Activated CD4-positive, alpha-beta T cell treated with anti-CD3 and anti-CD28 coated beads, Interleukin-2, amount 50 U/mL, for 48 hours (primary cell): ENCODE measurements around the gene LENG9.
"Not testable (repeated sequence)": the region's sequence is repeated elsewhere in the genome, so short reads cannot be mapped to it uniquely, and the experiment has no call there.

Source experiments
- DNase-seq, 2 experiments: peaks; one replicate each; pipeline ENCODE4 v3.0.0-alpha.2; 2020

Gene LENG9

DNA sequence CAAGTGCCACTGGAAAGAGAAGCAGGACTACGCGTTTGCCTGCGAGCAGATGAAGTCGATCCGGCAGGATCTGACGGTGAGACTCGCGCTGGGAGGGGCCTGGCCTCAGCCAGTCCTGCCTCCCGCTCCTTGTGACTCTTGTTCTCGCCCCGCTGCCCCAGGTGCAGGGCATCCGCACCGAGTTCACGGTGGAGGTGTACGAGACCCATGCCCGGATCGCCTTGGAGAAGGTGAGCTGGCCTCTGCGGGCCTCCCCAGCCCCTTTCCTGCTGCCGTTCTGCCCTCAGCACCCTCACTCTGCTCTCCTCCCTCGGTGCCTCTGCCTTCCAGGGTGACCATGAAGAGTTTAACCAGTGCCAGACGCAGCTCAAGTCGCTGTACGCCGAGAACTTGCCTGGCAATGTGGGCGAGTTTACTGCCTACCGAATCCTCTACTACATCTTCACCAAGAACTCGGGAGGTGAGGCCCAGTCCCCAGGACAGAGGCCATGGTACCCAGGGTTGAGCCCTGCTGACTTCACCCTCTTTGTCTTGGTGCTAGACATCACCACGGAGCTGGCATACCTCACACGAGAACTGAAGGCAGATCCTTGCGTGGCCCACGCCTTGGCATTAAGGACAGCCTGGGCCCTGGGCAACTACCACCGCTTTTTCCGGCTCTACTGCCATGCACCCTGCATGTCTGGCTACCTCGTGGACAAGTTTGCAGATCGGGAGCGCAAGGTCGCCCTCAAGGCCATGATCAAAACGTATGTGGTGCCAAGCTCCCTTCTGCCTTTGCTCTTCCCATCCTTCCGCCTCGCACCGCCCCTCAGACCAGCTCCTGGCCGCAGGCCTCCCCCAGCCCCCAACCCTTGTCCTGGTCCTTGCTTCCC is 5.6 kb downstream of the LENG9 start:
- DNase-seq, result no peak

DNA sequence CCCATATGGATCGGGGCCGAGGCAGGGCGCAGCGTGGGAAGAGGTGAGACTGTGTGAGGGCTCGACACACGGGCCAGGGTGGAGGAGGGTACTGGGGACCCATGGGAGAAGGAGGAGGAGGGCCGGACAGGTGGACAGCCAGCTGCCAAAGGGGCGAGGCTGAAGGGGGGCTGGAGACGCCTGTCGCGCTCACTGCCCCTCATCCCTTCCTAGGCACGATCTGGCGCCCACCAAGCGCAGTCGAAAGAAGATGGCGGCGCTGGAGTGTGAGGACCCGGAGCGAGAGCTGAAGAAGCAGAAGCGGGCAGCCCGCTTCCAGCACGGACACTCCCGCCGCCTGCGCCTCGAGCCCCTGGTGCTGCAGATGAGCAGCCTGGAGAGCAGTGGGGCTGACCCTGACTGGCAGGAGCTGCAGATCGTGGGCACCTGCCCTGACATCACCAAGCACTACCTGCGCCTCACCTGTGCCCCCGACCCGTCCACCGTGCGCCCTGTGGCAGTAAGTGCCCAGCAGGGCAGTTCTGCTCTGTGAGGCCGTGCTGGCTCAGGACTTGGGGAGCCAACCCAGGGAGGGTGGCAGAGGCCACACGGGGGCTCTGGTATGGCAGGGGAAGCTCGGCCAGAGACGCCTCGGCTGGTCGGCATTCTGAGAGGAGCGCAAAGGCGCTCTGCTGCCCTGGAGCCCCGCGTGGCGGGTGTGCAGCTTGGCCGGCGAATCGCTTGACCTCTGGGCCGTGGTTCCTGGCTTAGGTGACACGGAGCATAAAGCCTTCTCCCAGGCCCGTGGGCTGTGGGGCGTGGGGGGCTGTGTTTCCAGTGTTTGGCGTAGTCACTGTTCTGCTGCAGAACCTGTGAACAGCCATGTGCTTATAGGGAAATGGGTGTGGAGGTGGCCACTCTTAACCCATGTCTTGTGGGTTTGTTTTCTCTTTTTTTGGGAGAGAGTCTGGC is 6.9 kb downstream of the LENG9 start:
- no peak for DNase-seq

DNA sequence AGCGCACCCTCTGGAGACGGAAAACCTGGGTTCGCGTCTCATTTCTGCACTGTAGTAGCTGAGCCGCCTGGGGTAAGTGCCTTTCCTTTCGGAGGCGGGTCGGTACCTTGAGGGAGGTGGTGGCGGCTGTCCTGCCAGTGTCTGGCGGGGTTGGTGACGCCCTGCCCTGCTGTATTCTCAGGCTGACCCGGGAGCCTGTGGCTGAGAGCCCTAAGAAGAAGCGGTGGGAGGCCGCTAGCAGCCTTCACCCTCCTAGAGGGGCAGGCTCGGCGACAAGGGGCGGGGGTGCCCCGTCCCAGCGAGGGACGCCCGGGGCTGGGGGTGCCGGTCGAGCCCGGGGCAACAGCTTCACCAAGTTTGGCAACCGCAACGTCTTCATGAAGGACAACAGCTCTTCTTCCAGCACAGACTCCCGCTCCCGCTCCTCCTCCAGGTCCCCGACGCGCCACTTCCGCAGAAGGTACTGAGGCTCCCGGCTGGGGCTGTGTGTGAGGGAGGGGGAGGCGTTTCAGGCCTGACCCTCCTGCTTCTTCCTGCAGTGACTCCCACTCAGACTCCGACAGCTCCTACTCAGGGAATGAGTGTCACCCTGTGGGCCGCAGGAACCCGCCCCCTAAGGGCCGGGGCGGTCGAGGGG is 7.7 kb downstream of the LENG9 start:
- DNase-seq, result no peak

DNA sequence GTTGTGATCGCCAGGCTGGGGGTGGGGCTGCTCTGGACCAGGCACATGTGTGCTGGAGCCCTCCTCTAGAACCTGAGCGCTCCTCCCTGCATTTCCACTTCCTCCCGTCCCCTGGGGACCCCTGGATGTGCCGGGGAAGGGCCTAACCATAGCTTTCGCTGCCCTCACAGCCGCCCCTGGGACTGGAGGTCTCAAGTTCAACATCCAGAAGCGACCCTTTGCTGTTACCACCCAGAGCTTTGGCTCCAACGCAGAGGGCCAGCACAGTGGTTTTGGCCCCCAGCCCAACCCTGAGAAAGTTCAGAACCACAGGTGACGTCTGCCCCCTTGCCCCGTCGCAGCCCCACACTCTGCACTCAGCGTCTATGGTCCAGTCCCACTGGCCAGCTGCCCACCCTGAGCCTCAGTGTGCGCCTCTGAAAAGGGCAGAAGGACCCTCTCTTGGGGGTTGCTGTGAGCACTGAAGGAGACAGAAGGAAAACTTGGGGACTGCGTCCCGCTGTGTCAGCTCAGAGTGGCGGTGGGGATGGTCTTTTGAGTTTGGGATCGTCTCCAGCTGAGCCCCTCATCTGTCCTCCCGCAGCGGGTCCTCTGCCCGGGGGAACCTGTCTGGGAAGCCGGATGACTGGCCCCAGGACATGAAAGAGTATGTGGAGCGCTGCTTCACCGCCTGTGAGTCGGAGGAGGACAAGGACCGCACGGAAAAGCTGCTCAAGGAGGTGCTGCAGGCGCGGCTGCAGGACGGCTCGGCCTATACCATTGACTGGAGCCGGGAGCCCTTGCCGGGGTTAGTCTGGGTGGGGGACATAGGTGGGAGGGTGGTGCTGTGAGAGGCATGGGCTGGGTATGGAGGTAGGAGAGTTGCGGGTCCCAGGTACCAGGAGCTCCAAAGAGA is 8.6 kb downstream of the LENG9 start:
- no peak for DNase-seq

DNA sequence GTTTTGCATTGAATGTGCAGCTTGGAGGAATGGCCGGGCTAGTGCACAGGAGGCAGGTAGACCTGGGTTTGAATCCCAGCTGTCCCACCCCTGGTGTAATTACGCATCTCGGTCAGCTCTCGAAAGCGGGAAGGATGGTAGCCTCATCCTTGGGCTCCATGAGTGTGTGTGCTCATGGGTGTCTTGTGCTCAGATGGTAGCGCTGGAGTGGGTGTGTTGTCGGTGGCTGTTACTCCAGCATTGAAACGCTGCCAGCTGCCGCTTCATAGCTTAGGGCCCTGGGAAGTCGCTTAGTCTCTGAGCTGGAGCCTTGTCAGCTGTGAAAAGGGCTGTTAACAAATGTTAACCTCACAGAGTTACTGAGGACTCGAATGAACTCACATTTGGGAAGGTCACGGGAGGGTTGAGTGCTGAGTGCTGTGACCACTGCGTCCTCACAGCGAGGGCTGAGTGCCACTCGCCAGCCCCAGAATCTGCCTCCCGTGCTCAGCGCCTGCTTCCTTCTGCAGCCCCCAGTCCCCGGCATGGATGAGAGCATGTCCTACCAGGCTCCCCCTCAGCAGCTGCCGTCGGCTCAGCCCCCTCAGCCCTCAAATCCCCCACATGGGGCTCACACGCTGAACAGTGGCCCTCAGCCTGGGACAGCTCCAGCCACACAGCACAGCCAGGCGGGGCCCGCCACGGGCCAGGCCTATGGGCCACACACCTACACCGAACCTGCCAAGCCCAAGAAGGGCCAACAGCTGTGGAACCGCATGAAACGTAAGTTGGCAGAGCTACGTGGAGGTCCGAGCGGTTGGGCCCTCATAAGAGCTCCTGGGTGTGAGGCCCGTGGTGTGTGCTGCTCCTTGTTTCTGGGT is 9.4 kb downstream of the LENG9 start:
- no peak for DNase-seq

DNA sequence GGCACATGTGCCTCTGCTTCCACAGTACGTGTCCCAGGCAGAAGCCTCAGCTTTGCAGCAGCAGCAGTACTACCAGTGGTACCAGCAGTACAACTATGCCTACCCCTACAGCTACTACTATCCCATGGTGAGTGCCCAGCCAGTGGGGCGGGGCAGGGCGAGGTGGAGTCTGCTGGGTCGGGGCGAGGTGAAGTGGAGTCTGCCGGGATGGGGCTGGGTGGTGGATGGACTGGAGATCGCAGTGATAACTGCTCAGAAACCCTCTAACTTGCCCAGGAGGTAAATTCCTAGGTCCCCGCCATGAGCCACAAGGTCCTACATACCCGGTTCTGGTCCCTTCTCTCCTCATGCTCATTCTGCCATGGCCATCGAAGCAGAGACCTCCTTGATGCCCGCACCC is 11.0 kb downstream of the LENG9 start:
- DNase-seq, result no peak

DNA sequence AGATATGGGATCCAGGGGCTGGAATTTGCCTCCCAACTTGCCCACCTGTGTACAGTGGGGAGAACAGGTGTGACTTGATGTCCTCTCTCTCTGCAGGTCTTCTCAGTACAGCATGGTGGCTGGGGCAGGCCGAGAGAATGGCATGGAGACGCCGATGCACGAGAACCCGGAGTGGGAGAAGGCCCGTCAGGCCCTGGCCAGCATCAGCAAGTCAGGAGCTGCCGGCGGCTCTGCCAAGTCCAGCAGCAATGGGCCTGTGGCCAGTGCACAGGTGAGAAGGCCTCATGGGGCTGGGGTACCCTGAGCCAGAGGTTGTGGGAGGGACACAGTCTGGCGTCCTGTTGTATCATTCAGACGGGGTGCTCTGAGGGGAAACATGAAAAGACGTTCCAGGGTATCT is 11.6 kb downstream of the LENG9 start:
- DNase-seq, result no peak

DNA sequence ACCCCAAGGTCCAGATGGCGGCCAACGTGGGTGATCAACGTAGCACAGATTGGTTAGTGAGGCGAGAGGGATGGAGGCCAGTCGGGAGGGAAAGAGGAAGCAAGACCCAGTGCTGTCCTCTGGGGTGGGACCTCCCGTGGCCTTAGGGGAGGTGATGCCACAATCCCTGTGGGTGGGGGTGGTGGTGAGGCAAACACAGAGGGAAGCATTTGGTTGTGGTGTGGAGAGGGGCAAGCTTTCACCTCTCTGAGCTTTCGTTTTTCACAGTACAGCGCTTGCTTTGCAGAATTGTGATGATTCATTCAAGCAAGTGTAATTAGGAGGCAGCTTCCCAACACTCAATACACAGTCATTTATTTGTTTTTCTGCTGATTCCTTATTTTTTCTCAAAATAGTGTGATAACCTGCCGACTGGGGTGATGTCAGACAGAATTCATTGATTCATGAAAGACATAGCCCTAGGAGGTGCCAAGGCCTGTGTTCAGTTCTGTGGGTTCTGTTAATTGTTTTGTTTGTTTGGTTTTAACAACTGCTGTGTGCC is 12.2 kb downstream of the LENG9 start:
- no peak for DNase-seq

DNA sequence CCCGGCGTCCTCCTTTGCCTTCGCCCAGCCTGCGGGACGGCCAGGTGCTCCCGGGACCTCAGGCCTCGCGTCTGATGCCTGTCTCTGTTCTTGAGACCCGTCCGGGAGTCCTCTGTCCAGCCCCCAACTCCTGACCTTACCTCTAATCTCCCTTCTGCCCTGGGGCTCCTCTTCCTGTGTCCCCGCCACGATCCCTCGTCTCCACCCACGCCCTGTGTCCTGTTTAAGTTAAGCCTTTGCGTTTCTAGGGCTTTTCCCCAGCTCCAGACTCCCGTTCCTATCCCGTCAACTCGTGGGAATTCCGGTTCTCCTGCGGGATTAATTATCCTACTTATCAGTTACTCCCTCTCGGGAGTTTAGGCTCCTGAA is 13.9 kb downstream of the LENG9 start:
- DNase-seq, result no peak

DNA sequence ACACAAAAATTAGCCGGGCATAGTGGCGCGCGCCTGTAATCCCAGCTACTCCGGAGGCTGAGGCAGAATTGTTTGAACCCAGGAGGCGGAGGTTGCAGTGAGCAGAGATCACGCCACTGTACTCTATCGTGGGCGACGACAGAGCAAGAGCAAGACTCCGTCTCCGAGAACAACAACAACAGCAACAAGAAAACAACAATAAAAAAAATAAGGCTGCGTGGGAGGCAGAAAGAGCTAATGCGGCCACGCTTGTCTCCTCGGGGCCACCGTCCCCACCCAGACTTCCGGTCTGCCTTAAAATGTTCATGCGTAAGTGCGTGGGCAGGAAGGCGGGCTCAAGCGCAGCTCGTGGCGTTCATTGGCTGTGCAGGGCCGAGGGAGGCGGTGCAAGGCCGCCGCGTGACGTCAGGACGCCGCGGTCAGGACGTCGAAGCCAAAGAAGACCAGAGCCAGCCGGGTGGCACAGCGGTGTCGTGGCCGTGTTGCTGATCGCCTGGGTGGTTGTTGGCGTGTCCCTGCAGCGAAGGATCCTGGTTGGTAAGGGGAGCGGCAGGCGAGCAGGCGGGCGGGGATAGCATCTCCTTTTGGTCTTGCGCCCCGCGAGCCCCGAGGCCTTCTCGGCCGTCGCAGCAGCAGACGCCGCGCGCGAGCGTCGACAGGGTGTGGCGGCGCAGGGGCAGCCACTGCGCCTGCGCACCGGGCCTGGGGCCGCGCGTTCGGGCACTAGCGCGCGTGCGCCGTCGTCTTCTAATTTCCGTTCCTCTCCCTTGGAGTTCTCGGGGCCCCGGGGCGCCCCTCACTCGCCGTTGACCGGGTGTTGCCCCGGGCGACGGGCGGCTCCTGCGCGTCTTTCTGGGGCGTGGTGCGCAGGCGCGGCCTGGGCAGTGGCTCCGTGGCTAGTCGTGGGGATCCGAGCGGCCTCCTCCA is 14.5 kb downstream of the LENG9 start, which contains the start of gene LENG8:
Gene LENG8 (plus strand): TSS at position 426 of the 927 bp plus-strand sequence. CDS start 2,146 bp downstream, outside the sequence.
- peak; percentile 96 to 97 for DNase-seq

DNA sequence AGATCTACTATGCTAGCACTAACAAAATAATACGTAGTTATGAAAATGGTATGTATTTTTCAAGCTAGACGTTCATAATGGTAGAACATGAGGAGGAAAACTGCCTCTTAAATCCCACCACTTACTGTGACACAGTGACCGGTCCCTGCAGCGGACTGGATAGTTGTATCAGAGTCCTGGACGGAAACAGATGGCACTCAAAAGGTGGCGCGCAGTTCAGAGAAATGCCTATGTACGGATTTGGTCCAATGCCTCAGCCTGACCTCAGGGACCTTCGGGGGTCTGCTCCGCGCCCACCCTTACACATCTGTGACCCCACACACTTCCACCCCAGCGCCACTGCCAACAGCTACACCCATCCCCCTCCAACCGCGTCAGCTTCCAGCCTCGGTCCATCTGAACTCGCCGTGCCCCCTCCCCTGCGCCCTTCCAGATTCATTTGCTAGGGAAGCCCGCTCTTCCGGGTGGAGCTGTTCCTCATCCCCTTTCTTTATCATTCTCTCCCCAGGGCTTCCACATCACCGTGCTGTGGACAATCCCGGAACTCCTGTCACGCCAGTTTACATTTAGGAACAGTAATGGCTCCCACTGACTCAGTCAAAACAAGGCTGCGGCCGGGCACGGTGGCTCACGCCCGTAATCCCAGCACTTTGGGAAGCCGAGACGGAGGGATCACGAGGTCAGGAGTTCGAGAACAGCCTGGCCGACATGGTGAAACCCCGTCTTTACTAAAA is 15.4 kb downstream of the LENG9 start:
- peak; percentile 49 to 59 for DNase-seq

DNA sequence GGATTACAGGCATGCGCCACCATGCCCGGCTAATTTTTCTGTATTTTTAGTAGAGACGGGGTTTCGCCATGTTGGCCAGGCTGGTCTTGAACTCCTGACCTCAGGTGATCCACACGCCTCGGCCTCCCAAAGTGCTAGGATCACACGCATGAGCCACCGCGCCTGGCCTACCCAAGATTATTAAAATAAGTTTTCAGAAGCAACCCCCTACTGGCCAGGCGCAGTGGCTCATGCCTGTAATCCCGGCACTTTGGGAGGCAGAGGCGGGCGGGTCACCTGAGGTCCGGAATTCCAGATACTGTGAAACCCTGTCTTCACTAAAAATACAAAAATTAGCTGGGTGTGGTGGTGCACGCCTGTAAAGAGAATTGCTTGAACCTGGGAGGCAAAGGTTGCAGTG is 17.2 kb downstream of the LENG9 start:
- DNase-seq, result not testable (repeated sequence)

DNA sequence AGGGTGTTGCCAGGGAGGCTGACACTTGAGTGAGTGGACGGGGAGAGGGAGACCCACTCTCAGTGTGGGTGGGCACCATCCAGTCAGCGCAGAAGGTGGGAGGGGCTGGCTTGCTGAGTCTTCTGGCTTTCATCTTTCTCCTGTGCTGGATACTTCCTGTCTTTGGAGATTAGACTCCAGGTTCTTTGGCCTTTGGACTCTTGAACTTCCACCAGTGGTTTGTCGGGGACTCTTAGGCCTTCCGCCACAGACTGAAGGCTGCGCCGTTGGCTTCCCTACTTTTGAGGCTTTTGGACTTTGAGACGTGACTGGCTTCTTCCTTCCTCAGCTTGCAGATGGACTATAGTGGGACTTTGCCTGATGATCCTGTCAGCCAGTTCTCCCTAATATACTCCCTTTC is 18.8 kb downstream of the LENG9 start:
- DNase-seq, result no peak

DNA sequence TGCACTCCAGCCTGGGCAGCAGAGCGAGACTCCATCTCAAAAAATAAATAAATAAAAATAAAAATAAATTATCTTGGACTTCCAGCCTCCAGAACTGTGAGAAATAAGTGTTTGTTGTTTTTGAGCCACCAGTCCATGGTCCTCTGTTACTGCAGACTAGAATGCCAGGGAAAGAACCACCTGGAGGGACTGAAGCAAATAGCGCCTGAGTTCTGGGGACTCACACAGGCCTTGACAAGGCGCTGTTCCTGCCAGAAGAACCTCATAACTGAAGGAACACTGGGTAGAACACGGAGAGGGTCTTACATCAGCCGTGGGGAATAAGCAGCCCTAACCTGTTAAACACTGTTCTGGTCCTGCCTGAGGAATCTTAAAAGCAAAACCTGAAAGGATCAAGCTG is 22.9 kb downstream of the LENG9 start:
- no peak for DNase-seq

DNA sequence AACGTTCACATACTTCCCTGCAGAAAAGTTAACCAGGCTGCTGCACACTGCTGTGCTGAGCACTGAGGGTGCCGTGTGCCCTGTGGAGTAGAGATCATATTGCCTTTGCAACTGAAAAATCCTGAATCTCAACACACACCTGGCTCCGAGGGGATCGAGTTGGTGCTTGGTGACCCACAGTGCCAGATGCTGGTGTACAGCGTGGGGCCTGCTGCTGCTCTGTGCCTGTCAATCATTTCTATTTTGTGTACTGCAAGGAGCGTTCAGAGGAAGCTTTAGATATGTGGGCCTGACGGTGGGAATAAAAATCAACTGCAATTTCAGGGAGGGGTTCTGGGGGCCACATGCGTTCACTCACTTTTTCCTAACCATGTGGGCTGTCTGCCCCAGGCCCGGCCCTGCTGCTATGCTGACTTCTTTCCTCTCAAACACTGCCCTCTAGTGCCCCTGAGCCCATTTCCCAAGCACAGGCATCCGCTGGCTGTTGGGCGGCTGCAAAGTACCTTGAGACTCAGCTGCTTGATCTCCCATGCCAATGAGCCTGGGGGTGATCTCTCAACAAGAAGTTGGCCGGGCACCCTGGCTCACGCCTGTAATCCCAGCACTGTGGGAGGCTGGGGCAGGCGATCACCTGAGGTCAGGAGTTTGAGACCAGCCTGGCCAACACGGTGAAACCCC is 24.3 kb downstream of the LENG9 start:
- peak in 1 of 2 experiments; percentile 52 for DNase-seq

DNA sequence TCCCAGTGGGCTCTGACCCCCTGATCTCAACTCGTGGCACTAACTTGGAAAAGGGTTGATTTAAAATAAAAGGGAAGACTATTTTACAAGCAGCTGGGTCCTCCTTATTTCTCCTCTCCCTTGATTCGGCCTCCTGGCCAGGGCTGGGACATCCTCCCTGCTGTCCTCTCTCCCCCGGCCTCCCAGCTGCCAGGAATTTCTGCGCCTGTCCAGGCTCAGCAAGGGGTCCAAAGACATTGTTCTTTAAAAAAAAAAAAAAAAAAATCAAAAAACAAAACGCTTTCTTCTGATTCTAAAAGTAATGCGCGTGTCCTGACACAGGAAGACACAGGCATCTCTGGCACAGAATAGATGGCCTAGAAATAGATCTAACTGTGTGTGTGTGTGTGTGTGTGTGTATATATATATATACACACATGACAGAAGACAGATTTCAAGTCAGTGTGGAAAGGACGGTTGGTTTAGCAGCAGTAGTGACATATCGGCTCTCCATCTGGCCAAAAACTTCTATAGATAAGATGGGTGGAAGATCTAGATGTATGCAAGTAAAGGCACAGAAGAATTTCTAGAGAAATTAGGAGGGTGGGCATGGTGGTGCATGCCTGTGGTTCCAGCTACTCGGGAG is 26.8 kb downstream of the LENG9 start:
- no peak for DNase-seq

DNA sequence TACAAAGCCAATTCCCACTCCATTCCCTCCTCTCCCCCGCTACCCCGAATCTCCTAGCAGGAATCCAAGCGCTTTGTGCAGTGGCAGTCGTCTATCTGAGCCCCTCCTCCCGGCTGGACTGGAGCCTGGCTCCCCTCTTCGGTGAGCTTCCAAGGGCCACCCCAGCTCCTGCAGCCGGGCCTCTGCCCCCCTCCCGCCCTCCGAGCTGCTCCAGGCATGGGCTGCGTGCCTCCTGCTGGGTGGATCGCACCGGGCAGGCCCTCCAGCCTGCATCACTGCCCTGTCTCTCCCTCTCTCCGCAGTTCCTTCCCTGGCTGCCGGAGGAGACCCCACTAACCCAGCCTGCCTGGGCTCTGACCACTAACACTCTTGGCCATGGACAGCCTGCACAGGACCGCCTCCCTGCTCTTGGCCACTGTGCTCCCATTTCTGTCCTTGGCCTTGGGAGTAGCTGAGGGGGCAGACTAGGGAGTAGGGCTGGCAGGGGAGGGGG is 27.5 kb downstream of the LENG9 start:
- no peak for DNase-seq

DNA sequence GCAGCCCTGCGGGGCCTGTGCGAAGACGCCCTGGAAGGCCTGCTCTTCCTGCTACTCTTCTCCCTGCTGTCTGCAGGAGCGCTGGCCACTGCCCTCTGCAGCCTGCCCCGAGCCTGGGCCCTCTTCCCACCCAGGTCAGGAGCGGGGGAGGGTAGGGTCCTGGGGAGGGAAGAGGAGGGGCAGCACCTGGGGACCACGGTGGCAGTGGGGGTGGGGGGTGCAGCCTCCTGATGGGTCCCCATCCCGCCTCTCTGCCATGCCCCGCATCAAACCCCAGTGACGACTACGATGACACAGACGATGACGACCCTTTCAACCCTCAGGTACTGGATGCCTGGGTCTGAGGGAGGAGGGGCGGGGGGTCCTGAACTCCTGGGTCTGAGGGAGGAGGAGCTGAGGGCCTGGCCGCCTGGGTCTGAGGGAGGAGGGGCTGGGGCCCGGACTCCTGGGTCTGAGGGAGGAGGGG is 28.0 kb downstream of the LENG9 start:
- no peak for DNase-seq
